NB4 (cell line): ENCODE measurements around the gene PLD4.

Experiments used
- CTCF ChIP-seq: IDR thresholded peaks from one replicate; pipeline ENCODE4 v1.5.1; 2012; ENCODE audit warnings: low read depth, low read length
- MAX ChIP-seq: IDR thresholded peaks from 2 replicates; pipeline ENCODE4 v1.6.1; 2011; ENCODE audit warnings: low read depth, low read length
- MYC ChIP-seq: IDR thresholded peaks from 2 replicates; pipeline ENCODE4 v1.6.1; 2011; ENCODE audit warnings: low read depth, low read length
- POLR2A ChIP-seq: IDR thresholded peaks from 2 replicates; pipeline ENCODE4 v1.6.1; 2011; ENCODE audit warnings: mild to moderate bottlenecking; ENCODE audit not compliant: insufficient read length; ENCODE audit errors: extremely low read depth

DNA sequence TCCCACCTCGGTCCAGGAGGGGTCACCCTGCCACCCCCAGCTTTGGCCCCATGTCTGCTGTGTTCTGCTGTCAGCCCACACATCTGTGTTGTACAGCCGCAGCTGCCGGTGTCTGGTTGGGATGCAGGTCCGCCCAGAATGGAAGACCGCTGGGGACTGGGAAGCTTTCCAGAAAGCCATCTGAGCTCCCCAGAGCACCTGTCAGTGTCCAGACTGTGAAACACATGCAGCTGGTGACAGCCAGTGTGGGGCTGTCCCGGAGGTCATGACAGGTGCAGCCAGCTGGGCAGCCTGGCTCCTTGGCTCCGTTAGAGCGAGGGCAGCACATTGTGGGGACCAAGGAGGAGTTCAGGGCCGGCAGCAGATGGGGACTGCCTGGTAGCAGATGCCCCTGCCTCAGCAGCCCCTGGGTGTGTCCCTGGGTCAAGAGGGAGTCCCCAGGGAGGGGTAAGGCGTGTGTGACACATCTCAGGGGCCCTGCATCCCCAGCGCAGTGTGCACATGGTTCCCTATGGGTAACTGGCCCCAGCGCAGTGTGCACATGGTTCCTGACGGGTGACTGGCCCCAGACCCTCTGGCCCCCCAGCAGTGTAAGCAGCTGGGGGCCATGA lies 43.2 kb upstream of the PLD4 start:
- TF ChIP-seq CTCF (no peak), POLR2A (no peak), MAX (no peak), MYC (no peak)
